ENCODE measurements around the gene LGALS7B.

LGALS7B gene

GRCh38 chr19:38788478-38789243, at the start of gene LGALS7B:
TSS of gene LGALS7B (plus strand) at chr19:38789200. CDS start at chr19:38789227, 27 bp downstream.
- H3F3A ChIP-seq (ENCODE audit: control insufficient read depth, insufficient read depth): no peaks in the 10 kb centered on the region
- no peak within 1 kb of the TSS for H3K27ac ChIP-seq (ENCODE audit: low read depth, low read length)
- no peak for TF ChIP-seq EZH2phosphoT487 (IDR thresholded peaks at IDR 0.05; ENCODE audit: borderline replicate concordance, low read length)
- no peak for TF ChIP-seq CTCF (IDR thresholded peaks at IDR 0.05; ENCODE audit: low read depth, low read length, poor library complexity, severe bottlenecking)
- no peaks in the 10 kb centered on the region for H3K36me3 ChIP-seq (ENCODE audit: control insufficient read depth, low read length)
- no peak within 1 kb of the TSS for H3K4me3 ChIP-seq (ENCODE audit: low read length)
- no peak within 1 kb of the TSS for H3K4me2 ChIP-seq (ENCODE audit: low read length)
- peaks cover 9% of the 10 kb centered on the region for H3K4me1 ChIP-seq (ENCODE audit: control insufficient read depth, low read length)
- H3K27me3 ChIP-seq (ENCODE audit: control insufficient read depth, low read length): peaks cover 4% of the 10 kb centered on the region
- H3K9me2 ChIP-seq (replicated peaks; ENCODE audit: control insufficient read depth, low read length): no peaks in the 10 kb centered on the region
- H4K20me1 ChIP-seq (ENCODE audit: control insufficient read depth, insufficient read depth, low read depth, low read length): no peaks in the 10 kb centered on the region
- H3K79me2 ChIP-seq (ENCODE audit: control insufficient read depth, low read length): no peaks in the 10 kb centered on the region
- no peaks in the 10 kb centered on the region for H3K9me3 ChIP-seq (ENCODE audit: control insufficient read depth, insufficient read depth, low read length)

GRCh38 chr19:38739440-38740256, 49.4 kb upstream of the LGALS7B start:
- Histone ChIP-seq H3K79me2 (ENCODE audit: control insufficient read depth, low read length) (no peaks in the 10 kb centered on the region), H3K36me3 (ENCODE audit: control insufficient read depth, low read length) (no peaks in the 10 kb centered on the region), H3K4me3 (ENCODE audit: low read length) (no peak overlapping the region), H3K27ac (ENCODE audit: low read depth, low read length) (no peak overlapping the region), H3K9me2 (replicated peaks; ENCODE audit: control insufficient read depth, low read length) (no peaks in the 10 kb centered on the region), H3K9me3 (ENCODE audit: control insufficient read depth, insufficient read depth, low read length) (no peaks in the 10 kb centered on the region), H3K4me2 (ENCODE audit: low read length) (no peak overlapping the region), H3F3A (ENCODE audit: control insufficient read depth, insufficient read depth) (peaks cover 7% of the 10 kb centered on the region; the same call in 1 of the 2 replicates), H3K4me1 (ENCODE audit: control insufficient read depth, low read length) (peaks cover 19% of the 10 kb centered on the region), H3K27me3 (ENCODE audit: control insufficient read depth, low read length) (peaks cover 3% of the 10 kb centered on the region; the same call in 1 of the 2 replicates), H4K20me1 (ENCODE audit: control insufficient read depth, insufficient read depth, low read depth, low read length) (no peaks in the 10 kb centered on the region)
- TF ChIP-seq EZH2phosphoT487 (IDR thresholded peaks at IDR 0.05; ENCODE audit: borderline replicate concordance, low read length): no peak
- no peak for TF ChIP-seq CTCF (IDR thresholded peaks at IDR 0.05; ENCODE audit: low read depth, low read length, poor library complexity, severe bottlenecking)

GRCh38 chr19:38740257-38740592, 48.8 kb upstream of the LGALS7B start:
- H4K20me1 ChIP-seq (ENCODE audit: control insufficient read depth, insufficient read depth, low read depth, low read length): no peaks in the 10 kb centered on the region
- TF ChIP-seq CTCF (IDR thresholded peaks at IDR 0.05; ENCODE audit: low read depth, low read length, poor library complexity, severe bottlenecking): no peak
- TF ChIP-seq EZH2phosphoT487 (IDR thresholded peaks at IDR 0.05; ENCODE audit: borderline replicate concordance, low read length): no peak
- H3K4me1 ChIP-seq (ENCODE audit: control insufficient read depth, low read length): peaks cover 14% of the 10 kb centered on the region
- peaks cover 2% of the 10 kb centered on the region; the same call in 1 of the 2 replicates for H3F3A ChIP-seq (ENCODE audit: control insufficient read depth, insufficient read depth)
- H3K36me3 ChIP-seq (ENCODE audit: control insufficient read depth, low read length): no peaks in the 10 kb centered on the region
- no peak overlapping the region for H3K27ac ChIP-seq (ENCODE audit: low read depth, low read length)
- no peaks in the 10 kb centered on the region for H3K9me2 ChIP-seq (replicated peaks; ENCODE audit: control insufficient read depth, low read length)
- H3K79me2 ChIP-seq (ENCODE audit: control insufficient read depth, low read length): no peaks in the 10 kb centered on the region
- peaks cover 3% of the 10 kb centered on the region; the same call in 1 of the 2 replicates for H3K27me3 ChIP-seq (ENCODE audit: control insufficient read depth, low read length)
- H3K4me3 ChIP-seq (ENCODE audit: low read length): no peak overlapping the region
- H3K9me3 ChIP-seq (ENCODE audit: control insufficient read depth, insufficient read depth, low read length): no peaks in the 10 kb centered on the region
- no peak overlapping the region for H3K4me2 ChIP-seq (ENCODE audit: low read length)
